ENCODE measurements around the gene ZNF619. TPM values are rescaled to one million over a fixed set of nuclear protein-coding genes. Genes with fewer than 3 reads are reported as not detected.

The ZNF619 gene
- total and polyA plus RNA-seq, 2 of the 13 experiments (the other 11 are each of a cell fraction or from before 2014, with no cell fraction given) = 0.83 to 5.2 TPM

DNA sequence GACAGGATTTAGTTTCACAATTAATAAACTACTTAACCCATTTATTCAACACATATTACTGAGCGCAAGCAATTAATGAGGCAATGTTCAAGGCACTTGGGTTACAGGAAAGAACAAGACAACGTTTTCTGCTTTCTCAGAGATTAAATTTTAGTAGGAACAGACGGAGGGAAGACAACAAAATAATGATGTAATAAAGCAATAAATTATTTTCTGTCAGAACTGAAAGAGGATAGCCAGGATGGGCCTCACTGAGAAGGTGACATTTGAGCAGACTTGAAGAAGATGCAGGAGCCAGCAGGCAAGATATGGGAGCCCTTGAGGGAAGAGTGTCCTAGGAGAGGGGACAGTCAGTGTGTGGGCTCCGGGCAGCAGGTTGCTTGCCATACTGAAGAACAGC is 31.0 kb upstream of the ZNF619 start (continued):
- TF ChIP-seq, protein P1, sequence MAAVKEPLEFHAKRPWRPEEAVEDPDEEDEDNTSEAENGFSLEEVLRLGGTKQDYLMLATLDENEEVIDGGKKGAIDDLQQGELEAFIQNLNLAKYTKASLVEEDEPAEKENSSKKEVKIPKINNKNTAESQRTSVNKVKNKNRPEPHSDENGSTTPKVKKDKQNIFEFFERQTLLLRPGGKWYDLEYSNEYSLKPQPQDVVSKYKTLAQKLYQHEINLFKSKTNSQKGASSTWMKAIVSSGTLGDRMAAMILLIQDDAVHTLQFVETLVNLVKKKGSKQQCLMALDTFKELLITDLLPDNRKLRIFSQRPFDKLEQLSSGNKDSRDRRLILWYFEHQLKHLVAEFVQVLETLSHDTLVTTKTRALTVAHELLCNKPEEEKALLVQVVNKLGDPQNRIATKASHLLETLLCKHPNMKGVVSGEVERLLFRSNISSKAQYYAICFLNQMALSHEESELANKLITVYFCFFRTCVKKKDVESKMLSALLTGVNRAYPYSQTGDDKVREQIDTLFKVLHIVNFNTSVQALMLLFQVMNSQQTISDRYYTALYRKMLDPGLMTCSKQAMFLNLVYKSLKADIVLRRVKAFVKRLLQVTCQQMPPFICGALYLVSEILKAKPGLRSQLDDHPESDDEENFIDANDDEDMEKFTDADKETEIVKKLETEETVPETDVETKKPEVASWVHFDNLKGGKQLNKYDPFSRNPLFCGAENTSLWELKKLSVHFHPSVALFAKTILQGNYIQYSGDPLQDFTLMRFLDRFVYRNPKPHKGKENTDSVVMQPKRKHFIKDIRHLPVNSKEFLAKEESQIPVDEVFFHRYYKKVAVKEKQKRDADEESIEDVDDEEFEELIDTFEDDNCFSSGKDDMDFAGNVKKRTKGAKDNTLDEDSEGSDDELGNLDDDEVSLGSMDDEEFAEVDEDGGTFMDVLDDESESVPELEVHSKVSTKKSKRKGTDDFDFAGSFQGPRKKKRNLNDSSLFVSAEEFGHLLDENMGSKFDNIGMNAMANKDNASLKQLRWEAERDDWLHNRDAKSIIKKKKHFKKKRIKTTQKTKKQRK (IDR thresholded peaks at IDR 0.05; ENCODE audit: low read length) = no peak
- TF ChIP-seq, protein P2, sequence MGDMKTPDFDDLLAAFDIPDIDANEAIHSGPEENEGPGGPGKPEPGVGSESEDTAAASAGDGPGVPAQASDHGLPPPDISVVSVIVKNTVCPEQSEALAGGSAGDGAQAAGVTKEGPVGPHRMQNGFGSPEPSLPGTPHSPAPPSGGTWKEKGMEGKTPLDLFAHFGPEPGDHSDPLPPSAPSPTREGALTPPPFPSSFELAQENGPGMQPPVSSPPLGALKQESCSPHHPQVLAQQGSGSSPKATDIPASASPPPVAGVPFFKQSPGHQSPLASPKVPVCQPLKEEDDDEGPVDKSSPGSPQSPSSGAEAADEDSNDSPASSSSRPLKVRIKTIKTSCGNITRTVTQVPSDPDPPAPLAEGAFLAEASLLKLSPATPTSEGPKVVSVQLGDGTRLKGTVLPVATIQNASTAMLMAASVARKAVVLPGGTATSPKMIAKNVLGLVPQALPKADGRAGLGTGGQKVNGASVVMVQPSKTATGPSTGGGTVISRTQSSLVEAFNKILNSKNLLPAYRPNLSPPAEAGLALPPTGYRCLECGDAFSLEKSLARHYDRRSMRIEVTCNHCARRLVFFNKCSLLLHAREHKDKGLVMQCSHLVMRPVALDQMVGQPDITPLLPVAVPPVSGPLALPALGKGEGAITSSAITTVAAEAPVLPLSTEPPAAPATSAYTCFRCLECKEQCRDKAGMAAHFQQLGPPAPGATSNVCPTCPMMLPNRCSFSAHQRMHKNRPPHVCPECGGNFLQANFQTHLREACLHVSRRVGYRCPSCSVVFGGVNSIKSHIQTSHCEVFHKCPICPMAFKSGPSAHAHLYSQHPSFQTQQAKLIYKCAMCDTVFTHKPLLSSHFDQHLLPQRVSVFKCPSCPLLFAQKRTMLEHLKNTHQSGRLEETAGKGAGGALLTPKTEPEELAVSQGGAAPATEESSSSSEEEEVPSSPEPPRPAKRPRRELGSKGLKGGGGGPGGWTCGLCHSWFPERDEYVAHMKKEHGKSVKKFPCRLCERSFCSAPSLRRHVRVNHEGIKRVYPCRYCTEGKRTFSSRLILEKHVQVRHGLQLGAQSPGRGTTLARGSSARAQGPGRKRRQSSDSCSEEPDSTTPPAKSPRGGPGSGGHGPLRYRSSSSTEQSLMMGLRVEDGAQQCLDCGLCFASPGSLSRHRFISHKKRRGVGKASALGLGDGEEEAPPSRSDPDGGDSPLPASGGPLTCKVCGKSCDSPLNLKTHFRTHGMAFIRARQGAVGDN (CRISPR knock-in tag; IDR thresholded peaks at IDR 0.05) = no peak
- no peak for TF ChIP-seq ZNF17 (CRISPR knock-in tag; IDR thresholded peaks at IDR 0.05)
- no peak for TF ChIP-seq ZNF616 (CRISPR knock-in tag; IDR thresholded peaks at IDR 0.05; ENCODE audit: low read depth)
- TF ChIP-seq, protein P3, sequence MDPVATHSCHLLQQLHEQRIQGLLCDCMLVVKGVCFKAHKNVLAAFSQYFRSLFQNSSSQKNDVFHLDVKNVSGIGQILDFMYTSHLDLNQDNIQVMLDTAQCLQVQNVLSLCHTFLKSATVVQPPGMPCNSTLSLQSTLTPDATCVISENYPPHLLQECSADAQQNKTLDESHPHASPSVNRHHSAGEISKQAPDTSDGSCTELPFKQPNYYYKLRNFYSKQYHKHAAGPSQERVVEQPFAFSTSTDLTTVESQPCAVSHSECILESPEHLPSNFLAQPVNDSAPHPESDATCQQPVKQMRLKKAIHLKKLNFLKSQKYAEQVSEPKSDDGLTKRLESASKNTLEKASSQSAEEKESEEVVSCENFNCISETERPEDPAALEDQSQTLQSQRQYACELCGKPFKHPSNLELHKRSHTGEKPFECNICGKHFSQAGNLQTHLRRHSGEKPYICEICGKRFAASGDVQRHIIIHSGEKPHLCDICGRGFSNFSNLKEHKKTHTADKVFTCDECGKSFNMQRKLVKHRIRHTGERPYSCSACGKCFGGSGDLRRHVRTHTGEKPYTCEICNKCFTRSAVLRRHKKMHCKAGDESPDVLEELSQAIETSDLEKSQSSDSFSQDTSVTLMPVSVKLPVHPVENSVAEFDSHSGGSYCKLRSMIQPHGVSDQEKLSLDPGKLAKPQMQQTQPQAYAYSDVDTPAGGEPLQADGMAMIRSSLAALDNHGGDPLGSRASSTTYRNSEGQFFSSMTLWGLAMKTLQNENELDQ (CRISPR knock-in tag; IDR thresholded peaks at IDR 0.05; ENCODE audit: borderline replicate concordance) = no peak
- no peak for TF ChIP-seq CENPT (CRISPR knock-in tag; IDR thresholded peaks at IDR 0.05; ENCODE audit: low read depth)
- TF ChIP-seq, protein P4, sequence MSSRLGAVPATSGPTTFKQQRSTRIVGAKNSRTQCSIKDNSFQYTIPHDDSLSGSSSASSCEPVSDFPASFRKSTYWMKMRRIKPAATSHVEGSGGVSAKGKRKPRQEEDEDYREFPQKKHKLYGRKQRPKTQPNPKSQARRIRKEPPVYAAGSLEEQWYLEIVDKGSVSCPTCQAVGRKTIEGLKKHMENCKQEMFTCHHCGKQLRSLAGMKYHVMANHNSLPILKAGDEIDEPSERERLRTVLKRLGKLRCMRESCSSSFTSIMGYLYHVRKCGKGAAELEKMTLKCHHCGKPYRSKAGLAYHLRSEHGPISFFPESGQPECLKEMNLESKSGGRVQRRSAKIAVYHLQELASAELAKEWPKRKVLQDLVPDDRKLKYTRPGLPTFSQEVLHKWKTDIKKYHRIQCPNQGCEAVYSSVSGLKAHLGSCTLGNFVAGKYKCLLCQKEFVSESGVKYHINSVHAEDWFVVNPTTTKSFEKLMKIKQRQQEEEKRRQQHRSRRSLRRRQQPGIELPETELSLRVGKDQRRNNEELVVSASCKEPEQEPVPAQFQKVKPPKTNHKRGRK (CRISPR knock-in tag; IDR thresholded peaks at IDR 0.05) = no peak
- no peak for TF ChIP-seq MED1 (CRISPR knock-in tag; IDR thresholded peaks at IDR 0.05)
- TF ChIP-seq ZNF224 (CRISPR knock-in tag; IDR thresholded peaks at IDR 0.05) = no peak
- TF ChIP-seq HES4 (CRISPR knock-in tag; IDR thresholded peaks at IDR 0.05; ENCODE audit: borderline replicate concordance) = no peak

Measured in HepG2 (cell line).